ENCODE results near the gene GAPDH. TPM values are rescaled to one million over a fixed set of nuclear protein-coding genes. Genes with fewer than 3 reads are reported as not detected.

Gene GAPDH
- polyA plus RNA-seq, 3 donors = 2,879 to 3,427 (median 3,223) TPM

DNA sequence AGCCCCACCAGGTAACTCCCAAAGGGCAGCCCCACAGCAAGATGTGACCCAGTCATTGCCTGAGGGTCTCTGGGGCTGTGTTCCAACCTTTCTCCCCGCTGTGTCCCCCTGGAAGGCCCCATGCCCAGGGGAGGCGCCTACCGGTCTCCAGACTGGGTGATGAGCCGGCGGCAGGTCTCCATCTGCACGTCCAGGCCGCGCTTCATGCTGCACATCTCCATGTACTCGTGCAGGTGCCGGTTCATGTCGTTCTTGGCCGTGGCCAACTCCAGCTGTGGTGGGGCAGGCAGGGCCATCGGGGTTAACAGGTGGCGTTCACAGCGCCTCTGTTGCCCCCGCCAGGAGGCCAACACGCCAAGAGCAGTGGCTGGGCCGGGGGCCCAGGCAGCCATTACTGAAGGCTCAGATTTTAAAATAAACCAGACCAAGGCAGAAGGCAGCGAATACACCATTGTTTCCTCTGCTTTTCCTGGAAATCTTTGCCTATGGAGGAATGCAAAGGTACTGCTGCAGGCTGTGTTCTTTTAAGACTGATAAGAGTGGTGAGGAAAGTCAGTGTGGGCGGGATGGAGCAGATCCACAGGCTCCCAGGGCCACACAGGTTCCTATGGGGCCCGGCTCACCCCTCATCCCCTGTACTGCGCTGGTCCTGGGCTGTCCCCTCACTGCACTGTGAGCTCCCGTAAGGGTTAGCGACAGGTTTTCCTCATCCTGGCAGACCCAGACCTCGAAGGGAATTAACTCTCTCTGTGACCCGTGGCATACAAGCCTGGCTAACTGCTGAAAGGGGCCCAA is 7.3 kb downstream of the GAPDH start:
- Histone ChIP-seq H4K20me1 (ENCODE audit: insufficient read depth, low read length) (peaks cover 79% of the 10 kb centered on the region), H3K9ac (ENCODE audit: insufficient read depth, low read length, poor library complexity, severe bottlenecking) (no peak overlapping the region), H3K9me3 (replicated peaks in 1 of 2; ENCODE audit: control insufficient read depth in 1 of 2, insufficient read depth in 1 of 2, low read length in 2 of 2) (no peaks in the 10 kb centered on the region), H2AFZ (ENCODE audit: insufficient read depth, low read depth, low read length, poor library complexity, severe bottlenecking) (no peak overlapping the region), H3K27me3 (ENCODE audit: control insufficient read depth in 2 of 2, insufficient read depth in 2 of 2, low read length in 2 of 2) (no peaks in the 10 kb centered on the region), H3K4me2 (replicated peaks; ENCODE audit: extremely low read depth, low read length, poor library complexity, severe bottlenecking) (no peak overlapping the region), H3K36me3 (replicated peaks in 1 of 2; ENCODE audit: control insufficient read depth in 1 of 2, insufficient read depth in 2 of 2, low read length in 2 of 2) (peaks cover 81 to 85% of the 10 kb centered on the region in 2 donors), H3K4me3 (replicated peaks in 1 of 3; ENCODE audit: low read depth in 2 of 3, low read length in 3 of 3) (no peak overlapping the region), H3K27ac (ENCODE audit: low read depth in 1 of 2, low read length in 2 of 2) (peak overlapping the region in 1 of 2 donors; percentile 66), H3K4me1 (ENCODE audit: control insufficient read depth in 1 of 2, insufficient read depth in 2 of 2, low read length in 2 of 2) (peaks cover 43 to 58% of the 10 kb centered on the region in 2 donors), H3K79me2 (ENCODE audit: insufficient read depth, low read length) (peaks cover 52% of the 10 kb centered on the region)
- Mint-ChIP-seq H3K4me1 (peaks cover 59% of the 10 kb centered on the region), H3K27ac (peak overlapping the region; percentile 48 to 90 (median 76)), H3K4me3 (no peak overlapping the region), H3K9me3 (no peaks in the 10 kb centered on the region), H3K36me3 (peaks cover 79 to 94% of the 10 kb centered on the region in 2 donors), H3K27me3 (ENCODE audit: low read depth in 3 of 3) (peaks cover 0 to 2% (median 0%) of the 10 kb centered on the region in 3 donors)
- TF ChIP-seq, protein P1, sequence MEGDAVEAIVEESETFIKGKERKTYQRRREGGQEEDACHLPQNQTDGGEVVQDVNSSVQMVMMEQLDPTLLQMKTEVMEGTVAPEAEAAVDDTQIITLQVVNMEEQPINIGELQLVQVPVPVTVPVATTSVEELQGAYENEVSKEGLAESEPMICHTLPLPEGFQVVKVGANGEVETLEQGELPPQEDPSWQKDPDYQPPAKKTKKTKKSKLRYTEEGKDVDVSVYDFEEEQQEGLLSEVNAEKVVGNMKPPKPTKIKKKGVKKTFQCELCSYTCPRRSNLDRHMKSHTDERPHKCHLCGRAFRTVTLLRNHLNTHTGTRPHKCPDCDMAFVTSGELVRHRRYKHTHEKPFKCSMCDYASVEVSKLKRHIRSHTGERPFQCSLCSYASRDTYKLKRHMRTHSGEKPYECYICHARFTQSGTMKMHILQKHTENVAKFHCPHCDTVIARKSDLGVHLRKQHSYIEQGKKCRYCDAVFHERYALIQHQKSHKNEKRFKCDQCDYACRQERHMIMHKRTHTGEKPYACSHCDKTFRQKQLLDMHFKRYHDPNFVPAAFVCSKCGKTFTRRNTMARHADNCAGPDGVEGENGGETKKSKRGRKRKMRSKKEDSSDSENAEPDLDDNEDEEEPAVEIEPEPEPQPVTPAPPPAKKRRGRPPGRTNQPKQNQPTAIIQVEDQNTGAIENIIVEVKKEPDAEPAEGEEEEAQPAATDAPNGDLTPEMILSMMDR (IDR thresholded peaks at IDR 0.05) = no peak
- 93% methylated on average over 26 of the region's 26 CpGs for WGBS (ENCODE audit: insufficient coverage)
- intact Hi-C loops (cut with micrococcal nuclease) = loop anchor here in 1 of 2 donors (5.0 kb wide), 1 partner anchor 119 kb away; no protein-coding TSS in a partner anchor
- DNase-seq = no peak

DNA sequence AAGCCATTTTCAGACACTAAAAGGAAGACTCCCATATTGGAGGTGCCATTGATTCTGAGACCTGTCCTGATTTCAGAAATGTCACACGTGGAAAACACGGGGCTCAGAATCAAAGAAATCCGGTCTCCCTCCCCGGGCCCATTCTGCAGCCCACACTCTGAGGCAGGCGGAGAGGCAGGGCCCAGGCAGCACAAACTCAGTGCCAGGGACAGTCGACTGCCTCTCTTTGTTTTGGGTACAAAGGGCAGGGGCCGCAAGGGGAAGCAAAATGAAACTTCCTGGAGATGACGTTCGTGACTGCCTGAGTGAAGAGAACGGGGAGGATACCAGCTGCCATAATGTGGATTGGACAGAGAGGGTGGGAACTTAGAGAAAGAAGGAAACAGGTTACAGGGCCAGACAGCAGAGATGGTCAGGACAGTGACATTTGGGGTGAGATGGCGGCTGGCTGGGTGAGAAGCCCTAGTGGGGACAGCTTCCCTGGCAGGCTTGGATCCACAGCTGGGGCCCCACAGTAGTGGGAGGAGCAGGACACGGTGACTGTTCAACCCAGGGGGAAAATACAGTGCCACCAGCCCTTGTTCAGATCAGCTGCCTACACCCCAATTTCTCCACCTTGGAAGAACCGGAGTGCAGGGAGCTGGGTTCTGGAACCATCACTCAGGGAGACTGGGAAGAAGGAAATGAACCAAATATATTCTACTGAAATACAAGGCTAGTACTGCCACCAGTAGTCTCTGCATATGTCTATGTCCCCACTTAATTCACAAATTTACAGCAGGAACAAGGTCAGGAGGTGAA is 8.1 kb downstream of the GAPDH start:
- intact Hi-C loops (cut with micrococcal nuclease) = loop anchor here in 1 of 2 donors (5.0 kb wide), 1 partner anchor 120 kb away; no protein-coding TSS in a partner anchor
- peaks cover 77% of the 10 kb centered on the region for H4K20me1 ChIP-seq (ENCODE audit: insufficient read depth, low read length)
- DNase-seq = peak in 1 of 3 donors; percentile 23
- peaks cover 81 to 85% of the 10 kb centered on the region in 2 donors for H3K36me3 ChIP-seq (replicated peaks in 1 of 2; ENCODE audit: control insufficient read depth in 1 of 2, insufficient read depth in 2 of 2, low read length in 2 of 2)
- H3K4me1 Mint-ChIP-seq = peaks cover 56% of the 10 kb centered on the region
- H3K4me3 ChIP-seq (replicated peaks in 1 of 3; ENCODE audit: low read depth in 2 of 3, low read length in 3 of 3) = no peak overlapping the region
- peaks cover 37 to 54% of the 10 kb centered on the region in 2 donors for H3K4me1 ChIP-seq (ENCODE audit: control insufficient read depth in 1 of 2, insufficient read depth in 2 of 2, low read length in 2 of 2)
- H3K9me3 ChIP-seq (replicated peaks in 1 of 2; ENCODE audit: control insufficient read depth in 1 of 2, insufficient read depth in 1 of 2, low read length in 2 of 2) = no peaks in the 10 kb centered on the region
- H3K27me3 Mint-ChIP-seq (ENCODE audit: low read depth in 3 of 3) = no peaks in the 10 kb centered on the region
- H2AFZ ChIP-seq (ENCODE audit: insufficient read depth, low read depth, low read length, poor library complexity, severe bottlenecking) = no peak overlapping the region
- H3K9me3 Mint-ChIP-seq = no peaks in the 10 kb centered on the region
- WGBS (ENCODE audit: insufficient coverage) = 71% methylated on average over 10 of the region's 13 CpGs
- H3K27ac Mint-ChIP-seq = peak overlapping the region; percentile 43 to 76 (median 65)
- H3K4me2 ChIP-seq (replicated peaks; ENCODE audit: extremely low read depth, low read length, poor library complexity, severe bottlenecking) = no peak overlapping the region
- no peaks in the 10 kb centered on the region for H3K27me3 ChIP-seq (ENCODE audit: control insufficient read depth in 2 of 2, insufficient read depth in 2 of 2, low read length in 2 of 2)
- H3K36me3 Mint-ChIP-seq = peaks cover 79 to 94% of the 10 kb centered on the region in 2 donors
- peak overlapping the region; percentile 37 to 66 for H3K27ac ChIP-seq (ENCODE audit: low read depth in 1 of 2, low read length in 2 of 2)
- H3K79me2 ChIP-seq (ENCODE audit: insufficient read depth, low read length) = peaks cover 52% of the 10 kb centered on the region
- no peak overlapping the region for H3K4me3 Mint-ChIP-seq
- H3K9ac ChIP-seq (ENCODE audit: insufficient read depth, low read length, poor library complexity, severe bottlenecking) = no peak overlapping the region
- TF ChIP-seq, protein P1 (IDR thresholded peaks at IDR 0.05) = no peak

All from CD14-positive monocyte (primary cell).